Measurements from ENCODE around the gene MYO18B. TPM values are rescaled to one million over a fixed set of nuclear protein-coding genes. Genes with fewer than 3 reads are reported as not detected.

The MYO18B gene
- total RNA-seq, 4 donors from 2014 or later = under 0.01 to 0.50 (median 0.13) TPM

DNA sequence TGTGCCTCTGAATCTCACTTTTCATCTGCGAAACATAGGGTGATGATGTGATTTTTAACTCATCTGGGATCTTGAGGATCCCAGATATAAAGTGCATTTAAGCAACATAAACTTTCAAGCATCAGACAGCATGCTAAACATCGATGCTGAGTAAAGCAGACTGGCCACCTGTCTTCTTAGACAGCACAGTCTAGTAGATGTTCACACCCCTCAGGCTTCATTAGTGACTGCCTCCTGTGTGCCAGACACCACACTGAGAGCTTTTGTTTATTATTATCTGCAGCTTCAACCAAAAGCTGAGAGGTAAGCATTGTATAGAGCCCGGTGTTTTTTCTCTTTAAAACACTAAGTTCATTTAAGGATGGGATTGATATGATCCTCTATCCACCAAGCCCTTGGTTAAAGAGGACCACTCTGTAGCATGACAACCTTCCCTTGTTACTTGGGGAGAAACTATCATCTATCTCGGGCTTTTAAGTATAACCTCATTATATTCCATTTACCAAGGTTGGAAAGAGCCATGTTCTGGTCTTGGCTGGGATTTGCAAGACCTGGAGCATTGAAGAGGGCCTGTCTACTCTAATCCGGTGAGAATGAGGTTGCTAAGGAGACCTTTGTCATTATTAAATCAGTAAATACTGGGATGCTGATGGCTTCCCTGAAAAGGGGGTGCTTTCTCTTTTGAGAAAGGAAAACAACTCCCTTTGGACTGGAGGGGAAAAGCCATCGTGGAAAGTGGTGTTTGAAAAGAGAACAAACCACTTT lies 313.0 kb downstream of the MYO18B start:
- H3K4me1 ChIP-seq = no peaks in the 10 kb centered on the region
- WGBS = 48% methylated on average over 6 of the region's 6 CpGs
- peaks cover 0 to 38% (median 0%) of the 10 kb centered on the region in 4 donors for H3K27me3 ChIP-seq
- DNase-seq (ENCODE audit: extremely low spot score) = no peak
- no peak overlapping the region for H3K27ac ChIP-seq (replicated peaks in 1 of 4)
- H3K4me3 ChIP-seq = no peak overlapping the region
- TF ChIP-seq POLR2A (IDR thresholded peaks at IDR 0.05; ENCODE audit: low read depth) (no peak), CTCF (IDR thresholded peaks at IDR 0.05) (no peak), EP300 (IDR thresholded peaks at IDR 0.05) (no peak), POLR2AphosphoS5 (IDR thresholded peaks at IDR 0.05) (no peak)
- no peaks in the 10 kb centered on the region for H3K9me3 ChIP-seq
- intact Hi-C loops (cut with DNase I) = no loop called here
- H3K36me3 ChIP-seq = peaks cover 0 to 14% (median 0%) of the 10 kb centered on the region in 4 donors

DNA sequence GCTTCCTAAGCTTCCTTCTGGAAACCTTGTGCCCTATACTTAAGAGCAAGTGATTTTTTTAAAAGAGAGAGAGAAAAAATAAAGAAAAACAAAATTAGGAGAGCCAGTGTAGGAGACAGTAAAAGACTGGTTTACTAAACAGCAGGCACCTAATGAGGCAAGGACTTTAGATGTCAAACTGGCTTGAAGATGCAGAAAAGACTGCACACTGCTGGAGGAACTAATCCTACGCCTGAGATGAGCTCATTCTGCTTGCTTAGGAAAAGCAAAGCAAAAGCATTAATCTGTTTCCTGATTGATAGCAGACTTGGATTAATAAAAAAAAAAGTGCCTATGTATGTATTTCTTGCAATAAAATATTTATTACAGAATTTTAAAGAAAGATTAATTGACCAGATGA lies 313.7 kb downstream of the MYO18B start:
- H3K27me3 ChIP-seq = peaks cover 0 to 37% (median 0%) of the 10 kb centered on the region in 4 donors
- no peak for DNase-seq (ENCODE audit: extremely low spot score)
- H3K4me1 ChIP-seq = no peaks in the 10 kb centered on the region
- H3K27ac ChIP-seq (replicated peaks in 1 of 4) = no peak overlapping the region
- intact Hi-C loops (cut with DNase I) = no loop called here
- H3K36me3 ChIP-seq = peaks cover 0 to 14% (median 0%) of the 10 kb centered on the region in 4 donors
- TF ChIP-seq POLR2A (IDR thresholded peaks at IDR 0.05; ENCODE audit: low read depth) (no peak), EP300 (IDR thresholded peaks at IDR 0.05) (no peak), CTCF (IDR thresholded peaks at IDR 0.05) (no peak), POLR2AphosphoS5 (IDR thresholded peaks at IDR 0.05) (no peak)
- 43% methylated on average over 1 of the region's 1 CpG for WGBS
- no peaks in the 10 kb centered on the region for H3K9me3 ChIP-seq
- no peak overlapping the region for H3K4me3 ChIP-seq

DNA sequence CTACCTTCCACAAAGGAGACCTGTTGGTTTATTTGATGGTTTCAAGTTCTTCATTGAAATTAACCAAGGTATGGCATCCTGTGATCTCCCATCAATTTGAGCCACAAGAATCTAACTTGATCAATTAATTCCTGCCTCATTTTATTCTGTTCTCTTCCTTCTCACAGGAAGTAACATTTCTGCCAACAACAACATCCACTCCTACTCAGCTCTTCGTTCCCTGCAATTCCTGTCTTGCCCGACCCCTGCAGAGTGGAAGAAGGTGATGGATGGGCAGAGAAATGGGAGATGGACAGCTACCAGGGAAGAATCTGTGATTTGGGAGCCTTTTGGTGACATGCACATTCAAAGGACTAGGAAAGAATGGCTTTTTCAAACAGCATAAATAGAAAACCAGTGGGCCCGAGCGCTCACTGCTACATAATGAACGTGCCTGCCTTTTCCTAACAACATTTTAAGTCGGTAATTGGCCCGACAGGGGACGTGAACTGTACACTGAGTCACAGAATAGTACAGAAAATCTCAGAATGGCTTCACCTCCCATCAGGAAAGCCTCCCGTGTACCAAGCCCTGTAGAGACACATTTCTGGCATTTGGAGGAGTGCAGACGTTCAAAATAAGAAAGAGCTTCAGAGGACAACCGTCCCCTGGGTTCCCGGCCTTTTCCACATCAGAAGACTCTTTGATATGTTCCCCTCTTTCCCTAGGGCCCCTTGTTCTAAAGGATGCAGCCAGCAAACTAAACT lies 314.6 kb downstream of the MYO18B start:
- Histone ChIP-seq H3K9me3 (no peaks in the 10 kb centered on the region), H3K36me3 (peaks cover 0 to 14% (median 0%) of the 10 kb centered on the region in 4 donors), H3K4me1 (no peaks in the 10 kb centered on the region), H3K27me3 (peaks cover 0 to 46% (median 0%) of the 10 kb centered on the region in 4 donors), H3K4me3 (no peak overlapping the region), H3K27ac (replicated peaks in 1 of 4) (no peak overlapping the region)
- no peak for TF ChIP-seq EP300 (IDR thresholded peaks at IDR 0.05)
- TF ChIP-seq POLR2A (IDR thresholded peaks at IDR 0.05; ENCODE audit: low read depth) = no peak
- TF ChIP-seq CTCF (IDR thresholded peaks at IDR 0.05) = no peak
- TF ChIP-seq POLR2AphosphoS5 (IDR thresholded peaks at IDR 0.05) = no peak
- 56% methylated on average over 11 of the region's 12 CpGs for WGBS
- DNase-seq (ENCODE audit: extremely low spot score) = no peak
- intact Hi-C loops (cut with DNase I) = no loop called here

GRCh38 chr22:26057731-26058130 lies 315.7 kb downstream of the MYO18B start:
- TF ChIP-seq POLR2AphosphoS5 (IDR thresholded peaks at IDR 0.05) = no peak
- TF ChIP-seq EP300 (IDR thresholded peaks at IDR 0.05) = no peak
- TF ChIP-seq POLR2A (IDR thresholded peaks at IDR 0.05; ENCODE audit: low read depth) = no peak
- TF ChIP-seq CTCF (IDR thresholded peaks at IDR 0.05) = no peak
- Histone ChIP-seq H3K4me3 (no peak overlapping the region), H3K9me3 (no peaks in the 10 kb centered on the region), H3K27me3 (peaks cover 0 to 44% (median 0%) of the 10 kb centered on the region in 4 donors), H3K27ac (replicated peaks in 1 of 4) (no peak overlapping the region), H3K4me1 (no peaks in the 10 kb centered on the region), H3K36me3 (peaks cover 0 to 14% (median 0%) of the 10 kb centered on the region in 4 donors)
- DNase-seq (ENCODE audit: extremely low spot score) = no peak
- intact Hi-C loops (cut with DNase I) = no loop called here

All from esophagus muscularis mucosa (tissue), 4 donors.